Endothelial cell of umbilical vein (primary cell): ENCODE results near the gene HSPBAP1. TPM values are rescaled to one million over a fixed set of nuclear protein-coding genes. Genes with fewer than 3 reads are reported as not detected.
"Not testable (repeated sequence)": the region's sequence is repeated elsewhere in the genome, so short reads cannot be mapped to it uniquely, and the experiment has no call there.

Experiments
- BruUV-seq: library from RNA; stranded (reverse); fragments of 400-500 nt; replicated peaks from 2 replicates; lab custom pipeline; 2021; lab: Mats Ljungman, UMichigan
- CTCF ChIA-PET: fragments of 300-600, 350-600 bp; sonication (Branson Sonifier 250); formaldehyde crosslinking; loops from one replicate; lab custom pipeline; 2021; ENCODE audit warnings: antibody characterized with exemption, inconsistent platforms; lab: Charles Lee
- POLR2A ChIA-PET: fragments of 300-600, 350-600 bp; sonication (Branson Sonifier 250); formaldehyde crosslinking; loops from one replicate; lab custom pipeline; 2021; ENCODE audit warnings: antibody characterized with exemption, inconsistent platforms; lab: Charles Lee
- DNase-seq: peaks from one replicate; pipeline ENCODE4 v3.0.0-alpha.2; 2011; ENCODE audit warnings: low read depth, low spot score
- FAIRE-seq: peaks from 2 replicates; lab custom pipeline; 2011; peaks lifted over from hg19 to GRCh38; lab: Jason Lieb, UNC
- H2AFZ ChIP-seq: 2 replicates; pipeline ENCODE4 v1.6.0; 2012; ENCODE audit warnings: low read depth, low read length, control low read depth, inconsistent platforms
- H3K27ac ChIP-seq: 2 replicates; pipeline ENCODE4 v1.5.1; 2011; ENCODE audit warnings: low read depth, mild to moderate bottlenecking, control low read depth, low read length, moderate library complexity; ENCODE audit not compliant: insufficient read depth
- H3K27me3 ChIP-seq, 2 experiments: 2 replicates each; pipeline versions ENCODE4 v1.6.0 to v1.6.1; 2011; ENCODE audit warnings: low read length in 2 of 2, mixed read lengths in 1 of 2; ENCODE audit not compliant: control insufficient read depth in 2 of 2, insufficient read depth in 2 of 2
- H3K36me3 ChIP-seq, 2 experiments: 2 replicates in 1 of 2; 3 replicates in 1 of 2; pipeline ENCODE4 v1.5.1; 2011; ENCODE audit warnings: low read length in 2 of 2, mild to moderate bottlenecking in 1 of 2, moderate library complexity in 1 of 2; ENCODE audit not compliant: control insufficient read depth in 2 of 2, insufficient read depth in 2 of 2; ENCODE audit errors: extremely low read depth in 1 of 2
- H3K4me1 ChIP-seq: 3 replicates; pipeline ENCODE4 v1.5.1; 2011; ENCODE audit warnings: mild to moderate bottlenecking, low read length; ENCODE audit not compliant: control insufficient read depth, insufficient read depth; ENCODE audit errors: extremely low read depth
- H3K4me2 ChIP-seq: 2 replicates; pipeline ENCODE4 v1.6.1; 2011; ENCODE audit warnings: low read length, control low read depth, mixed read lengths; ENCODE audit not compliant: insufficient read depth
- H3K4me3 ChIP-seq, 3 experiments: fragments of 200-600 bp in 1 of 3; sonication (generic), shearing (Covaris generic) in 1 of 3; replicated peaks in 1 of 3; 2 replicates each; pipeline ENCODE4 v1.5.1; 2011 to 2016; ENCODE audit warnings: control low read depth in 3 of 3, low read length in 3 of 3, mild to moderate bottlenecking in 2 of 3, inconsistent platforms in 1 of 3, low read depth in 1 of 3, moderate library complexity in 1 of 3; ENCODE audit not compliant: insufficient read depth in 1 of 3
- H3K79me2 ChIP-seq: 2 replicates; pipeline ENCODE4 v1.6.0; 2012; ENCODE audit warnings: low read length, inconsistent platforms; ENCODE audit not compliant: control insufficient read depth, insufficient read depth
- H3K9ac ChIP-seq: replicated peaks from 2 replicates; pipeline ENCODE3; 2011; ENCODE audit warnings: low read length, control low read depth; ENCODE audit not compliant: insufficient read depth; ENCODE audit errors: extremely low read depth
- H3K9me1 ChIP-seq: replicated peaks from 3 replicates; pipeline ENCODE4 v1.6.0; 2011; ENCODE audit warnings: mild to moderate bottlenecking, low read length; ENCODE audit not compliant: control insufficient read depth, insufficient read depth; ENCODE audit errors: extremely low read depth
- H3K9me3 ChIP-seq: replicated peaks from 2 replicates; pipeline ENCODE4 v1.5.1; 2012; ENCODE audit warnings: low read length, inconsistent platforms; ENCODE audit not compliant: control insufficient read depth, insufficient read depth
- H4K20me1 ChIP-seq: replicated peaks from 2 replicates; pipeline ENCODE3; 2011; ENCODE audit warnings: mild to moderate bottlenecking, low read length; ENCODE audit not compliant: control insufficient read depth, insufficient read depth; ENCODE audit errors: extremely low read depth
- EZH2 ChIP-seq: IDR thresholded peaks from 2 replicates; pipeline ENCODE4 v1.6.1; 2012; ENCODE audit warnings: borderline replicate concordance, low read depth, mild to moderate bottlenecking, moderate library complexity, low read length, inconsistent platforms; ENCODE audit not compliant: severe bottlenecking
- GATA2 ChIP-seq: IDR thresholded peaks from 2 replicates; pipeline ENCODE4 v1.7.0; 2011; ENCODE audit warnings: low read depth, mild to moderate bottlenecking, moderate library complexity, mixed read lengths, low read length; ENCODE audit not compliant: insufficient read length, insufficient read depth
- JUN ChIP-seq: IDR thresholded peaks from 2 replicates; pipeline ENCODE4 v1.6.1; 2011; ENCODE audit warnings: borderline replicate concordance, low read depth; ENCODE audit not compliant: insufficient read length, insufficient read depth
- MYC ChIP-seq: IDR thresholded peaks from one replicate; pipeline ENCODE4 v1.6.1; 2011; ENCODE audit warnings: mild to moderate bottlenecking, low read depth, low read length
- POLR2A ChIP-seq: IDR thresholded peaks from 2 replicates; pipeline ENCODE4 v1.6.1; 2012; ENCODE audit warnings: low read depth, mild to moderate bottlenecking, control low read depth, low read length
- dilution Hi-C: fragments of 300-500 bp; cut with MboI; formaldehyde crosslinking; loops from one replicate; pipeline ENCODE4 v1.15.0; 2019; ENCODE audit warnings: low sequenced_read_pairs; ENCODE audit not compliant: extremely low pct_ligation_motif_present
- intact Hi-C: fragments of 100-400 bp; cut with micrococcal nuclease; formaldehyde crosslinking; loops from one replicate; pipeline ENCODE4 v1.10.0; 2022
- polyA plus RNA-seq, 4 experiments: library from polyadenylated mRNA; depleted of rRNA in 3 of 4; stranded (reverse) in 3 of 4; unstranded in 1 of 4; fragments of >200 nt; gene quantifications; 2 replicates each; pipeline versions ENCODE4 v1.2.1 to v1.2.3, GENCODE V29; 2011 to 2012; ENCODE audit warnings: missing spikeins in 1 of 4
- total RNA-seq: library from RNA; stranded (reverse); gene quantifications from 2 replicates; pipeline ENCODE4 v1.2.3, GENCODE V29; 2021
- TF ChIP-seq, protein P1 (sequence below), 2 donors: IDR thresholded peaks; 1 replicate in 1 of 2; 2 replicates in 1 of 2; pipeline ENCODE4 v1.5.1; 2011; ENCODE audit warnings: low read length in 2 of 2, mild to moderate bottlenecking in 2 of 2, moderate library complexity in 2 of 2, control low read depth in 1 of 2, inconsistent platforms in 1 of 2, low read depth in 1 of 2; ENCODE audit not compliant: insufficient read depth in 1 of 2; ENCODE audit errors: extremely low read depth in 1 of 2
- TF ChIP-seq, protein P2 (sequence below): IDR thresholded peaks from 2 replicates; pipeline ENCODE4 v1.6.1; 2011; ENCODE audit not compliant: insufficient read depth, insufficient read length

HSPBAP1 gene
- total and polyA plus RNA-seq, 2 donors (not counting 3 experiments of a cell fraction or from before 2014, with no cell fraction given) = 5.3 to 10.6 TPM

DNA sequence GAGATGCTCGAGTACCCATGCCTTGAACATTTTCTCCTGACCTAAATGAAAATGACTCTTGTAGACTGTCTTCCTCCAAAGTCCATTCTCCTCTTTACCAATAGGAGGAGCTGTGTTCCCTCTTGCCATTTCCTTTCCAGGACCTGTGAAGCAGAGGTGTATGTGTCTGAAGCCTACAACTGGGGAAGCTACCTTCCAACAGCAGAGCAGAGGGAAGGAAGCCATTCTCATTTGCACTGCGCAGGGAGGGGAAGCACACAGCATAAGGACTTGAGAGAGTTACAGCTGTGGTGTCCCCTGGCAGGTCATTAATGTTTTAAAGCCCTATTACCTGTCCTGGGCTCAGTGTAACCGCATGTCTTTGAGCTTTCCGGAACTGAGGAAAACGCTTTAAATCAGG is 38.7 kb downstream of the HSPBAP1 start:
- intact Hi-C loops (loop anchor here (1.0 to 10.0 kb wide), 3 partner anchors 188 to 500 kb away; no protein-coding TSS in a partner anchor), dilution Hi-C loops (no loop called here)
- Histone ChIP-seq H3K27ac (no peak overlapping the region), H3K4me1 (no peaks in the 10 kb centered on the region), H3K9ac (no peak overlapping the region), H3K4me2 (no peak overlapping the region), H2AFZ (no peak overlapping the region), H3K9me3 (no peaks in the 10 kb centered on the region), H3K36me3 (no peaks in the 10 kb centered on the region), H3K4me3 (no peak overlapping the region), H3K27me3 (no peaks in the 10 kb centered on the region), H3K79me2 (no peaks in the 10 kb centered on the region), H4K20me1 (no peaks in the 10 kb centered on the region), H3K9me1 (no peaks in the 10 kb centered on the region)
- POLR2A ChIA-PET = interaction anchor here (0.6 kb wide), 1 partner anchor 170 kb away, joined by 3 read pairs; no protein-coding TSS in a partner anchor
- TF ChIP-seq POLR2A = no peak
- TF ChIP-seq, protein P1, sequence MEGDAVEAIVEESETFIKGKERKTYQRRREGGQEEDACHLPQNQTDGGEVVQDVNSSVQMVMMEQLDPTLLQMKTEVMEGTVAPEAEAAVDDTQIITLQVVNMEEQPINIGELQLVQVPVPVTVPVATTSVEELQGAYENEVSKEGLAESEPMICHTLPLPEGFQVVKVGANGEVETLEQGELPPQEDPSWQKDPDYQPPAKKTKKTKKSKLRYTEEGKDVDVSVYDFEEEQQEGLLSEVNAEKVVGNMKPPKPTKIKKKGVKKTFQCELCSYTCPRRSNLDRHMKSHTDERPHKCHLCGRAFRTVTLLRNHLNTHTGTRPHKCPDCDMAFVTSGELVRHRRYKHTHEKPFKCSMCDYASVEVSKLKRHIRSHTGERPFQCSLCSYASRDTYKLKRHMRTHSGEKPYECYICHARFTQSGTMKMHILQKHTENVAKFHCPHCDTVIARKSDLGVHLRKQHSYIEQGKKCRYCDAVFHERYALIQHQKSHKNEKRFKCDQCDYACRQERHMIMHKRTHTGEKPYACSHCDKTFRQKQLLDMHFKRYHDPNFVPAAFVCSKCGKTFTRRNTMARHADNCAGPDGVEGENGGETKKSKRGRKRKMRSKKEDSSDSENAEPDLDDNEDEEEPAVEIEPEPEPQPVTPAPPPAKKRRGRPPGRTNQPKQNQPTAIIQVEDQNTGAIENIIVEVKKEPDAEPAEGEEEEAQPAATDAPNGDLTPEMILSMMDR (IDR thresholded peaks at IDR 0.05; ENCODE audit: extremely low read depth in 1 of 2, insufficient read depth in 1 of 2, low read depth in 1 of 2, low read length in 2 of 2) = peak; percentile 56 to 68
- TF ChIP-seq GATA2 = no peak
- no peak for TF ChIP-seq JUN
- FAIRE-seq (peak; percentile 82), DNase-seq (peak; percentile 36)
- CTCF ChIA-PET = interaction anchor here (0.6 to 3.0 kb wide), 26 partner anchors 10 to 504 kb away, joined by 3 to 28 read pairs (median 4); partner anchors contain the start of genes HSPBAP1 and SEMA5B
- no TSS peak for BruUV-seq

DNA sequence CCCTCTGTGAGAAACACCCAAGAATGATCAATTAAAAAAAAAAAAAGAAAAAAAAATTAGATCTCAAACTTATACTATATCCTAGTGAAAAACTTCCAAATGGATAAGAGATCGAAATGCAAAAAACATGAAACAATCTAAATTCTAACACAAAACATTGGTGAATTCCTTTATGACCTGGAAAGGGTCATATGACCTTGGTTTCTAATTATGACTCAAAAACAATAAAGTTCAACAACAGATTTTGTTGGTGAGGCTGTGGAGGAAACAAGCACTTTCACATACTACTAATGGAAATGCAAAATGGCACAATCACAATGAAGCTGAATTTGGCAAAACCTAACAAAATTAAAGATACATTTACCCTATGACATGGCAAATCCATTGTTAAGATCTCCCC is 45.3 kb downstream of the HSPBAP1 start:
- Histone ChIP-seq H3K4me2 (no peak overlapping the region), H3K9me1 (no peaks in the 10 kb centered on the region), H3K27ac (no peak overlapping the region), H4K20me1 (no peaks in the 10 kb centered on the region), H3K9ac (no peak overlapping the region), H3K79me2 (no peaks in the 10 kb centered on the region), H3K9me3 (no peaks in the 10 kb centered on the region), H3K4me1 (no peaks in the 10 kb centered on the region), H3K4me3 (no peak overlapping the region), H3K36me3 (no peaks in the 10 kb centered on the region), H3K27me3 (no peaks in the 10 kb centered on the region), H2AFZ (no peak overlapping the region)
- ChIA-PET CTCF (no interaction called here), POLR2A (no interaction called here)
- DNase-seq (no peak), FAIRE-seq (no peak)
- dilution Hi-C loops (no loop called here), intact Hi-C loops (no loop called here)
- BruUV-seq = no TSS peak
- no peak for TF ChIP-seq EZH2
- no peak for TF ChIP-seq MYC
- TF ChIP-seq, protein P2, sequence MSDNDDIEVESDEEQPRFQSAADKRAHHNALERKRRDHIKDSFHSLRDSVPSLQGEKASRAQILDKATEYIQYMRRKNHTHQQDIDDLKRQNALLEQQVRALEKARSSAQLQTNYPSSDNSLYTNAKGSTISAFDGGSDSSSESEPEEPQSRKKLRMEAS = no peak

DNA sequence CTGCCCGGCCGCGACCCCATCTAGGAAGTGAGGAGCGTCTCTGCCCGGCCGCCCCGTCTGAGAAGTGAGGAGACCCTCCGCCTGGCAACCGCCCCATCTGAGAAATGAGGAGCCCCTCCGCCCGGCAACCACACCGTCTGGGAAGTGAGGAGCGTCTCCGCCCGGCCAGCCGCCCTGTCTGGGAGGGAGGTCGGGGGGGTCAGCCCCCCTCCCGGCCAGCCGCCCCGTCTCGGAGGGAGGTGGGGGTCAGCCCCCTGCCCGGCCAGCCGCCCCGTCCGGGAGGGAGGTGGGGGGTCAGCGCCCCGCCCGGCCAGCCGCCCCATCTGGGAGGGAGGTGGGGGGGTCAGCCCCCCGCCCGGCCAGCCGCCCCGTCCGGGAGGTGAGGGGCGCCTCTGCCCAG is 46.3 kb downstream of the HSPBAP1 start:
- H2AFZ ChIP-seq, H3K27ac ChIP-seq, intact Hi-C loops, dilution Hi-C loops, BruUV-seq, DNase-seq, H3K79me2 ChIP-seq, FAIRE-seq, CTCF ChIA-PET, H4K20me1 ChIP-seq, H3K9ac ChIP-seq, H3K4me1 ChIP-seq, POLR2A ChIA-PET, H3K4me3 ChIP-seq, H3K36me3 ChIP-seq, H3K4me2 ChIP-seq, H3K27me3 ChIP-seq, H3K9me3 ChIP-seq, H3K9me1 ChIP-seq: not testable (repeated sequence)
